GM21576 (cell line): ENCODE data around the gene SPG11.

ENCODE experiments used
- ATAC-seq: cut with Tn5 transposase; IDR thresholded peaks from one replicate; pipeline ENCODE4 v1.9.1; 2021; ENCODE audit warnings: mild to moderate bottlenecking, moderate library complexity; ENCODE audit not compliant: unreplicated experiment

SPG11 gene

GRCh38 chr15:44529864-44530604 is 133.4 kb downstream of the SPG11 start:
- no peak for ATAC-seq

- ATAC-seq: no peak
Measured at GRCh38 chr15:44527241-44527640, 136.2 kb downstream of the SPG11 start.

GRCh38 chr15:44525018-44525417 is 138.4 kb downstream of the SPG11 start:
- ATAC-seq: no peak

- ATAC-seq: no peak
Measured at GRCh38 chr15:44519537-44519936, 143.9 kb downstream of the SPG11 start.

GRCh38 chr15:44516436-44516835 is 147.0 kb downstream of the SPG11 start:
- no peak for ATAC-seq
